Endothelial cell (in vitro differentiated cells): ENCODE data around the gene GRID1. TPM values are rescaled to one million over a fixed set of nuclear protein-coding genes. Genes with fewer than 3 reads are reported as not detected.

Experiments used
- DNase-seq: peaks from one replicate; pipeline ENCODE4 v3.0.0; 2021; ENCODE audit warnings: low spot score
- H3K27ac Mint-ChIP-seq: one replicate; pipeline ENCODE4 v1.8.0; 2021; ENCODE audit warnings: mixed read lengths, inconsistent platforms; ENCODE audit not compliant: unreplicated experiment
- H3K27me3 Mint-ChIP-seq: one replicate; pipeline ENCODE4 v1.8.0; 2021; ENCODE audit warnings: mild to moderate bottlenecking, moderate library complexity, mixed read lengths, inconsistent platforms; ENCODE audit not compliant: unreplicated experiment
- H3K36me3 Mint-ChIP-seq: one replicate; pipeline ENCODE4 v1.8.0; 2021; ENCODE audit warnings: mild to moderate bottlenecking, low read depth, mixed read lengths, inconsistent platforms; ENCODE audit not compliant: unreplicated experiment
- H3K4me1 Mint-ChIP-seq: one replicate; pipeline ENCODE4 v1.8.0; 2021; ENCODE audit warnings: mild to moderate bottlenecking, mixed read lengths, inconsistent platforms; ENCODE audit not compliant: unreplicated experiment
- H3K4me3 Mint-ChIP-seq: one replicate; pipeline ENCODE4 v1.8.0; 2021; ENCODE audit warnings: mild to moderate bottlenecking, mixed read lengths, inconsistent platforms; ENCODE audit not compliant: unreplicated experiment
- H3K9me3 Mint-ChIP-seq: one replicate; pipeline ENCODE4 v1.8.0; 2021; ENCODE audit warnings: mixed read lengths, inconsistent platforms; ENCODE audit not compliant: unreplicated experiment
- CTCF ChIP-seq: fragments of 200-600 bp; sonication (generic); IDR thresholded peaks from one replicate; pipeline ENCODE4 v1.5.0; 2021; ENCODE audit warnings: antibody characterized with exemption; ENCODE audit not compliant: unreplicated experiment
- total RNA-seq: library from RNA; stranded (reverse); fragmentation: NEBNext Ultra II Directional; extraction: Animal tissue kit (Norgen Biotek cat#: 25700); gene quantifications from one replicate; pipeline ENCODE4 v1.2.1, GENCODE V29; 2021; ENCODE audit not compliant: unreplicated experiment

GRID1 gene
- total RNA-seq, 1 donor from 2014 or later, result 0.26 TPM

- no peak for TF ChIP-seq CTCF
- DNase-seq, result no peak
- no peak overlapping the region for H3K4me3 Mint-ChIP-seq
Observed at GRCh38 chr10:86330778-86331763, 35.5 kb downstream of the GRID1 start.

GRCh38 chr10:86329896-86330680, 36.5 kb downstream of the GRID1 start:
- DNase-seq, result no peak
- peaks cover 7% of the 10 kb centered on the region for H3K27me3 Mint-ChIP-seq
- no peaks in the 10 kb centered on the region for H3K9me3 Mint-ChIP-seq
- no peak overlapping the region for H3K4me3 Mint-ChIP-seq
- H3K36me3 Mint-ChIP-seq, result peaks cover 4% of the 10 kb centered on the region
- TF ChIP-seq CTCF, result no peak
- H3K27ac Mint-ChIP-seq, result no peak overlapping the region
- H3K4me1 Mint-ChIP-seq, result no peaks in the 10 kb centered on the region

More at GRCh38 chr10:86330778-86331763, 35.5 kb downstream of the GRID1 start:
- peaks cover 4% of the 10 kb centered on the region for H3K36me3 Mint-ChIP-seq
- H3K27ac Mint-ChIP-seq, result no peak overlapping the region
- no peaks in the 10 kb centered on the region for H3K9me3 Mint-ChIP-seq
- peaks cover 7% of the 10 kb centered on the region for H3K27me3 Mint-ChIP-seq
- H3K4me1 Mint-ChIP-seq, result no peaks in the 10 kb centered on the region

- no peak for TF ChIP-seq CTCF
- peaks cover 4% of the 10 kb centered on the region for H3K36me3 Mint-ChIP-seq
- H3K9me3 Mint-ChIP-seq, result no peaks in the 10 kb centered on the region
- H3K27me3 Mint-ChIP-seq, result peaks cover 7% of the 10 kb centered on the region
- no peak overlapping the region for H3K4me3 Mint-ChIP-seq
- no peak overlapping the region for H3K27ac Mint-ChIP-seq
- DNase-seq, result no peak
- H3K4me1 Mint-ChIP-seq, result no peaks in the 10 kb centered on the region
Observed at GRCh38 chr10:86329093-86329710, 37.4 kb downstream of the GRID1 start.

- no peak for DNase-seq
- Mint-ChIP-seq H3K4me3 (no peak overlapping the region), H3K4me1 (no peaks in the 10 kb centered on the region), H3K27ac (no peak overlapping the region), H3K36me3 (peaks cover 3% of the 10 kb centered on the region), H3K27me3 (peaks cover 7% of the 10 kb centered on the region), H3K9me3 (no peaks in the 10 kb centered on the region)
- TF ChIP-seq CTCF, result no peak
Observed at GRCh38 chr10:86327954-86328725, 38.5 kb downstream of the GRID1 start.
